ENCODE data around the gene SOX6. TPM values are rescaled to one million over a fixed set of nuclear protein-coding genes. Genes with fewer than 3 reads are reported as not detected.

The SOX6 gene
- polyA plus RNA-seq, 1 of the 3 experiments (the other 2 are of a cell fraction), result 0.03 TPM

- no peak overlapping the region for H2AFZ ChIP-seq (ENCODE audit: low read depth)
- H3K4me3 ChIP-seq (ENCODE audit: low read depth in 2 of 2, low read length in 1 of 2), result no peak overlapping the region
- H3K27me3 ChIP-seq (ENCODE audit: insufficient read depth), result no peaks in the 10 kb centered on the region
- ChIA-PET POLR2A (no interaction called here), CTCF (no interaction called here)
- no peaks in the 10 kb centered on the region for H3F3A ChIP-seq (replicated peaks; ENCODE audit: insufficient read depth)
- no peaks in the 10 kb centered on the region for H3K36me3 ChIP-seq (replicated peaks in 1 of 2; ENCODE audit: control insufficient read depth in 1 of 2, insufficient read depth in 2 of 2, low read length in 1 of 2)
- DNase-seq, result no peak
- no peaks in the 10 kb centered on the region for H3K4me1 ChIP-seq (ENCODE audit: control insufficient read depth in 1 of 2, insufficient read depth in 2 of 2, low read depth in 1 of 2, low read length in 1 of 2)
- H3K27ac ChIP-seq (ENCODE audit: low read depth in 2 of 2, low read length in 1 of 2), result no peak overlapping the region
- no peak overlapping the region for H3K4me2 ChIP-seq
- no peaks in the 10 kb centered on the region for H3K9me2 ChIP-seq
- no peaks in the 10 kb centered on the region for H3K79me2 ChIP-seq (ENCODE audit: insufficient read depth)
- H3K9me3 ChIP-seq, result no peaks in the 10 kb centered on the region
- H4K20me1 ChIP-seq (ENCODE audit: insufficient read depth), result no peaks in the 10 kb centered on the region
- no peak for TF ChIP-seq SIN3A (IDR thresholded peaks at IDR 0.05; ENCODE audit: borderline replicate concordance, low read depth, low read length)
- no peak for TF ChIP-seq RFX5 (IDR thresholded peaks at IDR 0.05; ENCODE audit: low read length)
- no peak for TF ChIP-seq FOSL2 (IDR thresholded peaks at IDR 0.05; ENCODE audit: borderline replicate concordance, low read depth)
- no peak for TF ChIP-seq RXRA (IDR thresholded peaks at IDR 0.05; ENCODE audit: borderline replicate concordance, low read depth)
- no peak for TF ChIP-seq RCOR1 (IDR thresholded peaks at IDR 0.05; ENCODE audit: low read length)
- TF ChIP-seq, protein P1, sequence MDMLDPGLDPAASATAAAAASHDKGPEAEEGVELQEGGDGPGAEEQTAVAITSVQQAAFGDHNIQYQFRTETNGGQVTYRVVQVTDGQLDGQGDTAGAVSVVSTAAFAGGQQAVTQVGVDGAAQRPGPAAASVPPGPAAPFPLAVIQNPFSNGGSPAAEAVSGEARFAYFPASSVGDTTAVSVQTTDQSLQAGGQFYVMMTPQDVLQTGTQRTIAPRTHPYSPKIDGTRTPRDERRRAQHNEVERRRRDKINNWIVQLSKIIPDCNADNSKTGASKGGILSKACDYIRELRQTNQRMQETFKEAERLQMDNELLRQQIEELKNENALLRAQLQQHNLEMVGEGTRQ (IDR thresholded peaks at IDR 0.05; ENCODE audit: borderline replicate concordance, low read depth, low read length), result no peak
- TF ChIP-seq FOXM1 (IDR thresholded peaks at IDR 0.05; ENCODE audit: low read depth), result no peak
- H3K9ac ChIP-seq, result no peak overlapping the region
Observed at GRCh38 chr11:15985860-15986139, 370.5 kb downstream of the SOX6 start.

GRCh38 chr11:15985127-15985859, 371.1 kb downstream of the SOX6 start:
- H3K27ac ChIP-seq (ENCODE audit: low read depth in 2 of 2, low read length in 1 of 2), result no peak overlapping the region
- TF ChIP-seq SMC3 (IDR thresholded peaks at IDR 0.05; ENCODE audit: low read depth, low read length), result no peak
- no peak for TF ChIP-seq RCOR1 (IDR thresholded peaks at IDR 0.05; ENCODE audit: low read length)
- TF ChIP-seq, protein P2, sequence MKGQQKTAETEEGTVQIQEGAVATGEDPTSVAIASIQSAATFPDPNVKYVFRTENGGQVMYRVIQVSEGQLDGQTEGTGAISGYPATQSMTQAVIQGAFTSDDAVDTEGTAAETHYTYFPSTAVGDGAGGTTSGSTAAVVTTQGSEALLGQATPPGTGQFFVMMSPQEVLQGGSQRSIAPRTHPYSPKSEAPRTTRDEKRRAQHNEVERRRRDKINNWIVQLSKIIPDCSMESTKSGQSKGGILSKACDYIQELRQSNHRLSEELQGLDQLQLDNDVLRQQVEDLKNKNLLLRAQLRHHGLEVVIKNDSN (IDR thresholded peaks at IDR 0.05; ENCODE audit: borderline replicate concordance, low read depth), result no peak
- TF ChIP-seq, protein P1 (IDR thresholded peaks at IDR 0.05; ENCODE audit: borderline replicate concordance, low read depth, low read length), result no peak
- TF ChIP-seq TAF1 (IDR thresholded peaks at IDR 0.05; ENCODE audit: borderline replicate concordance, low read depth, low read length), result no peak
- TF ChIP-seq MXI1 (IDR thresholded peaks at IDR 0.05; ENCODE audit: low read depth, low read length), result no peak
- TF ChIP-seq RAD21 (IDR thresholded peaks at IDR 0.05; ENCODE audit: low read length), result no peak
- no peak for TF ChIP-seq IRF3 (IDR thresholded peaks at IDR 0.05; ENCODE audit: low read depth, low read length)
- TF ChIP-seq GATA2 (CRISPR knock-in tag; IDR thresholded peaks at IDR 0.05), result no peak
- TF ChIP-seq EZH2phosphoT487 (IDR thresholded peaks at IDR 0.05; ENCODE audit: borderline replicate concordance, low read depth), result no peak
- no peak for TF ChIP-seq TCF12 (IDR thresholded peaks at IDR 0.05)

More at GRCh38 chr11:15985127-15985859, 371.1 kb downstream of the SOX6 start:
- CTCF ChIA-PET, result no interaction called here
- Histone ChIP-seq H3K4me1 (ENCODE audit: control insufficient read depth in 1 of 2, insufficient read depth in 2 of 2, low read depth in 1 of 2, low read length in 1 of 2) (no peaks in the 10 kb centered on the region), H4K20me1 (ENCODE audit: insufficient read depth) (no peaks in the 10 kb centered on the region), H3K9ac (no peak overlapping the region), H3F3A (replicated peaks; ENCODE audit: insufficient read depth) (no peaks in the 10 kb centered on the region), H3K4me3 (ENCODE audit: low read depth in 2 of 2, low read length in 1 of 2) (no peak overlapping the region), H3K4me2 (no peak overlapping the region), H3K79me2 (ENCODE audit: insufficient read depth) (no peaks in the 10 kb centered on the region), H3K9me3 (no peaks in the 10 kb centered on the region), H3K27me3 (ENCODE audit: insufficient read depth) (no peaks in the 10 kb centered on the region), H2AFZ (ENCODE audit: low read depth) (no peak overlapping the region), H3K9me2 (no peaks in the 10 kb centered on the region), H3K36me3 (replicated peaks in 1 of 2; ENCODE audit: control insufficient read depth in 1 of 2, insufficient read depth in 2 of 2, low read length in 1 of 2) (no peaks in the 10 kb centered on the region)
- 32% methylated on average over 1 of the region's 1 CpG for WGBS (ENCODE audit: low lambda C conversion rate)
- POLR2A ChIA-PET, result no interaction called here
- no peak for DNase-seq

Data from SK-N-SH (cell line).